ENCODE data around the gene WFIKKN2. TPM values are rescaled to one million over a fixed set of nuclear protein-coding genes. Genes with fewer than 3 reads are reported as not detected.

The WFIKKN2 gene
- total and polyA plus RNA-seq, 2 experiments from 2014 or later: not detected

- H4K20me1 ChIP-seq (replicated peaks; ENCODE audit: insufficient read depth): no peaks in the 10 kb centered on the region
- H3K27me3 ChIP-seq (ENCODE audit: insufficient read depth): no peaks in the 10 kb centered on the region
- H2AFZ ChIP-seq: no peak overlapping the region
- H3K27ac ChIP-seq (ENCODE audit: low read depth): no peak overlapping the region
- no peaks in the 10 kb centered on the region for H3K36me3 ChIP-seq (ENCODE audit: insufficient read depth)
- ATAC-seq (no peak), DNase-seq (ENCODE audit: low spot score) (no peak)
- TF ChIP-seq ZNF114 (CRISPR knock-in tag; IDR thresholded peaks at IDR 0.05) (no peak), STAT1 (IDR thresholded peaks at IDR 0.05; ENCODE audit: unreplicated experiment) (no peak), CTCF (conservative IDR thresholded peaks at IDR 0.05; ENCODE audit: low read depth in 2 of 2) (no peak), EZH2 (IDR thresholded peaks at IDR 0.05; ENCODE audit: low read depth, unreplicated experiment) (no peak), ZNF331 (CRISPR knock-in tag; IDR thresholded peaks at IDR 0.05; ENCODE audit: low read depth) (no peak), EZH2phosphoT487 (IDR thresholded peaks at IDR 0.05; ENCODE audit: unreplicated experiment) (no peak), JUNB (IDR thresholded peaks at IDR 0.05; ENCODE audit: unreplicated experiment) (no peak), ETS1 (IDR thresholded peaks at IDR 0.05) (no peak), ZNF462 (CRISPR knock-in tag; IDR thresholded peaks at IDR 0.05) (no peak), CREB1 (CRISPR knock-in tag; IDR thresholded peaks at IDR 0.05; ENCODE audit: low read depth) (no peak), NANOG (IDR thresholded peaks at IDR 0.05; ENCODE audit: borderline replicate concordance) (no peak), POLR2AphosphoS5 (IDR thresholded peaks at IDR 0.05; ENCODE audit: low read depth) (no peak)
- TF ChIP-seq, protein P1, sequence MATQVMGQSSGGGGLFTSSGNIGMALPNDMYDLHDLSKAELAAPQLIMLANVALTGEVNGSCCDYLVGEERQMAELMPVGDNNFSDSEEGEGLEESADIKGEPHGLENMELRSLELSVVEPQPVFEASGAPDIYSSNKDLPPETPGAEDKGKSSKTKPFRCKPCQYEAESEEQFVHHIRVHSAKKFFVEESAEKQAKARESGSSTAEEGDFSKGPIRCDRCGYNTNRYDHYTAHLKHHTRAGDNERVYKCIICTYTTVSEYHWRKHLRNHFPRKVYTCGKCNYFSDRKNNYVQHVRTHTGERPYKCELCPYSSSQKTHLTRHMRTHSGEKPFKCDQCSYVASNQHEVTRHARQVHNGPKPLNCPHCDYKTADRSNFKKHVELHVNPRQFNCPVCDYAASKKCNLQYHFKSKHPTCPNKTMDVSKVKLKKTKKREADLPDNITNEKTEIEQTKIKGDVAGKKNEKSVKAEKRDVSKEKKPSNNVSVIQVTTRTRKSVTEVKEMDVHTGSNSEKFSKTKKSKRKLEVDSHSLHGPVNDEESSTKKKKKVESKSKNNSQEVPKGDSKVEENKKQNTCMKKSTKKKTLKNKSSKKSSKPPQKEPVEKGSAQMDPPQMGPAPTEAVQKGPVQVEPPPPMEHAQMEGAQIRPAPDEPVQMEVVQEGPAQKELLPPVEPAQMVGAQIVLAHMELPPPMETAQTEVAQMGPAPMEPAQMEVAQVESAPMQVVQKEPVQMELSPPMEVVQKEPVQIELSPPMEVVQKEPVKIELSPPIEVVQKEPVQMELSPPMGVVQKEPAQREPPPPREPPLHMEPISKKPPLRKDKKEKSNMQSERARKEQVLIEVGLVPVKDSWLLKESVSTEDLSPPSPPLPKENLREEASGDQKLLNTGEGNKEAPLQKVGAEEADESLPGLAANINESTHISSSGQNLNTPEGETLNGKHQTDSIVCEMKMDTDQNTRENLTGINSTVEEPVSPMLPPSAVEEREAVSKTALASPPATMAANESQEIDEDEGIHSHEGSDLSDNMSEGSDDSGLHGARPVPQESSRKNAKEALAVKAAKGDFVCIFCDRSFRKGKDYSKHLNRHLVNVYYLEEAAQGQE (IDR thresholded peaks at IDR 0.05; ENCODE audit: unreplicated experiment): no peak
- Mint-ChIP-seq H3K27ac (no peak overlapping the region), H3K9me3 (no peaks in the 10 kb centered on the region), H3K4me1 (peaks cover 11% of the 10 kb centered on the region), H3K36me3 (ENCODE audit: low read depth) (no peaks in the 10 kb centered on the region), H3K27me3 (ENCODE audit: insufficient read depth, low read depth, poor library complexity) (peaks cover 16% of the 10 kb centered on the region), H3K4me3 (no peak overlapping the region)
- H3K4me1 ChIP-seq (ENCODE audit: insufficient read depth): peaks cover 9% of the 10 kb centered on the region; the same call in 1 of the 2 replicates
- no peaks in the 10 kb centered on the region; the same call in 1 of the 2 replicates for H3F3A ChIP-seq (replicated peaks; ENCODE audit: low read depth)
- no peaks in the 10 kb centered on the region for H3K79me2 ChIP-seq (replicated peaks; ENCODE audit: insufficient read depth)
- no peak overlapping the region for H3K4me3 ChIP-seq
- no peaks in the 10 kb centered on the region for H3K9me2 ChIP-seq (ENCODE audit: insufficient read depth)
- no peak overlapping the region for H3K4me2 ChIP-seq
Measured at GRCh38 chr17:50871364-50871763, 36.0 kb downstream of the WFIKKN2 start.

Data from GM23338 (cell line).